ENCODE results near the gene ACTL6B.
A peak's percentile ranks its signal among the peaks of the same experiment; 100 is the strongest.
"Not testable (repeated sequence)": the region's sequence is repeated elsewhere in the genome, so short reads cannot be mapped to it uniquely, and the experiment has no call there.

Gene ACTL6B

DNA sequence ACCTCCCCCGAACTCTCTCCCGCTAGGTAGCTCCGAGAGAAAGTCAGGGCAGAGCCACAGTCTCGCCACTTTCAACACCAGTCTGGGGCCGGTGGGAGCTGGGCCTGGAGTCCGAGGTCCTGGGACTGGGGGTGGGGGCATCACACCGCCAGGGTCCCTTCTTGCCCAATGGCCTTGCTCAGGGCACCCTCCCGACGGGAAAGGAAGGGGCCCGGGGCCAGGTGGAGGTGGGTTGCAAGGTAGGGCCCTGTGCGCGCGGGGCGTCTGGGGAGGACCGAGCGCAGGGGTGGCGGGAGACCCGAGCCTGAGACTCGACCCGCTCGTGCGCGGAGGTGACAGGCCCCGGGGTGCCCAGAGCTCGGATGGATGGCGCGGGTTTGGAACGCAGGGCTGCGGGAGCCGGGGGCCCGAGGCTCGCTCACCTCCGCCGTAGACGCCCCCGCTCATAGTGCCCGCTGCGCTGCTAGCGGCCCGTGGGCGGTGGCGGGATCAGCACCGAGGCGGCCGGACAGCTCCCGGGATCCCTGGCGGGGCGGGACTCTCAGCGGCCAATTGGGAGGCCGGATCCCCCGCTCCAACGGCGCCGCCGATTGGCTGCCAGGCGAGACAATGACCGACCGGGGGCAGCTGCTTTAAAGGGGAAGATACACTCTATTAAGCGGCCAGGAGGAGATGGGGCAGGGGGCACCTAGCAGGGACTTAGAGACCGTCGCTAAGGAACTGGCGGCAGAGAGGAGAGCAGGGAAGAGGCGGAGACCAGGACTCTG is at the start of gene ACTL6B:
TSS of gene ACTL6B (minus strand) at position 541 of the 767 bp plus-strand sequence. CDS start at position 447, 94 bp downstream.
- H3K4me3 ChIP-seq (ENCODE audit: control insufficient read depth, low read depth, low read length) = no peak within 1 kb of the TSS
- no peak for DNase-seq (ENCODE audit: low read depth)
- TF ChIP-seq, protein P1, sequence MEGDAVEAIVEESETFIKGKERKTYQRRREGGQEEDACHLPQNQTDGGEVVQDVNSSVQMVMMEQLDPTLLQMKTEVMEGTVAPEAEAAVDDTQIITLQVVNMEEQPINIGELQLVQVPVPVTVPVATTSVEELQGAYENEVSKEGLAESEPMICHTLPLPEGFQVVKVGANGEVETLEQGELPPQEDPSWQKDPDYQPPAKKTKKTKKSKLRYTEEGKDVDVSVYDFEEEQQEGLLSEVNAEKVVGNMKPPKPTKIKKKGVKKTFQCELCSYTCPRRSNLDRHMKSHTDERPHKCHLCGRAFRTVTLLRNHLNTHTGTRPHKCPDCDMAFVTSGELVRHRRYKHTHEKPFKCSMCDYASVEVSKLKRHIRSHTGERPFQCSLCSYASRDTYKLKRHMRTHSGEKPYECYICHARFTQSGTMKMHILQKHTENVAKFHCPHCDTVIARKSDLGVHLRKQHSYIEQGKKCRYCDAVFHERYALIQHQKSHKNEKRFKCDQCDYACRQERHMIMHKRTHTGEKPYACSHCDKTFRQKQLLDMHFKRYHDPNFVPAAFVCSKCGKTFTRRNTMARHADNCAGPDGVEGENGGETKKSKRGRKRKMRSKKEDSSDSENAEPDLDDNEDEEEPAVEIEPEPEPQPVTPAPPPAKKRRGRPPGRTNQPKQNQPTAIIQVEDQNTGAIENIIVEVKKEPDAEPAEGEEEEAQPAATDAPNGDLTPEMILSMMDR (IDR thresholded peaks at IDR 0.05; ENCODE audit: control insufficient read depth, insufficient read depth, low read depth, low read length, missing control alignments) = no peak

DNA sequence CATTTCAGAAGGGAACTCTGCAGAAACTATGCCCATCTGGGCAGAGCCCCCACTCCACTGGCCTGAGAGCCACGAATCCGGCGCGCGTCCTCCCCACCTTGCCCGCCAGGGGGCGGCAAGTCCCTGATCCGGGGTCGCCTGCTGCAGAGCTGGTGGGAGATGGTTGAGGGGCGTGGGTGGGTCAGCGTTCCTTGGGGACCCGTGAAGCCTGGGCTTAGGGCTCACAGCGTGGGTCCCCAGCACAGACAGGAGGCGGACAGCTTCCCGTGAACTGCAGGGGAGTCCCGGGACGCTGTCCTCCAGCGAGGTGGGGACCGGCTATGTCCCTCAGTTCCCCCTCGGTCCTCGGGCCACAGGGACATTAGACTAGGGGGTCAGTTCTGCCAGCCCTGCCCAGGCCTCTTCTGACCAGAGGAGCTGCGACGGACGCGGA is 49.1 kb upstream of the ACTL6B start:
- no peak for DNase-seq (ENCODE audit: low read depth)
- peak overlapping the region; percentile 63 for H3K4me3 ChIP-seq (ENCODE audit: control insufficient read depth, low read depth, low read length)
- TF ChIP-seq, protein P1 (IDR thresholded peaks at IDR 0.05; ENCODE audit: control insufficient read depth, insufficient read depth, low read depth, low read length, missing control alignments) = peak; percentile 97

DNA sequence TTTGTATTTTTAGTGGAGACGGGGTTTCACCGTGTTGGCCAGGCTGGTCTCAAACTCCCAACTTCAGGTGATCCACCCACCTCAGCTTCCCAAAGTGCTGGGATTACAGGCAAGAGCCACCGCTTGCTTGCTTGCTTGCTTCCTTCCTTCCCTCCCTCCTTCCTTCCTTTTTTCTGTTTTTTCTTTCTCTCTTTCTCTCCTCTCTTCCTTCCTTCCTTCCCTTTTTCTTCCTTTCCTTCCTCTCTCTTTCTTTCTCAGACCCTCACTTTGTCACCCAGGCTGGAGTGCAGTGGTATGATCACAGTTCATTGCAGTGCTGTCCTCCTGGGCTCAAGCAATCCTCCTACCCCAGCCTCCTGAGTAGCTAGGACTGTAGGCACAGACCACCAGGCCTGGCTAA is 44.8 kb upstream of the ACTL6B start:
- DNase-seq (ENCODE audit: low read depth); H3K4me3 ChIP-seq (ENCODE audit: control insufficient read depth, low read depth, low read length): not testable (repeated sequence)

DNA sequence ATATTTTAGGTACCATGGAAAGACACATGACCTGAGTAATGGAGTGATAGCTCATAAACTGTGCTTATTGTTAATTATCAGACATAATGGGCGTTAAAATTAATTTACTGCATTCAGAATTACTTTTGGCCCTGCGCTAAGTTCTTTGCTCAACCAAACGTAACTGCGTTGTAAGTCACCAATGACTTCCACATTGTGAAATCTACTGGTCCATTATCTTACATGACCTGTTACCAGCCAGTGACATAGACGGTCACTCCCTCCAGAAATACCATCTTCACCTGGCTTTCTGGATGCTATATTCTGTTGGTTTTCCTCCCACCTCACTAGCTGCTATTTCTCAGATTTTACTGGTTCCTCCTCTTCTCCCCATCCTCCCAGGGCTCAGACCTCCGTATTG is 42.8 kb upstream of the ACTL6B start:
- TF ChIP-seq, protein P1 (IDR thresholded peaks at IDR 0.05; ENCODE audit: control insufficient read depth, insufficient read depth, low read depth, low read length, missing control alignments) = no peak
- DNase-seq (ENCODE audit: low read depth) = no peak
- no peak overlapping the region for H3K4me3 ChIP-seq (ENCODE audit: control insufficient read depth, low read depth, low read length)

DNA sequence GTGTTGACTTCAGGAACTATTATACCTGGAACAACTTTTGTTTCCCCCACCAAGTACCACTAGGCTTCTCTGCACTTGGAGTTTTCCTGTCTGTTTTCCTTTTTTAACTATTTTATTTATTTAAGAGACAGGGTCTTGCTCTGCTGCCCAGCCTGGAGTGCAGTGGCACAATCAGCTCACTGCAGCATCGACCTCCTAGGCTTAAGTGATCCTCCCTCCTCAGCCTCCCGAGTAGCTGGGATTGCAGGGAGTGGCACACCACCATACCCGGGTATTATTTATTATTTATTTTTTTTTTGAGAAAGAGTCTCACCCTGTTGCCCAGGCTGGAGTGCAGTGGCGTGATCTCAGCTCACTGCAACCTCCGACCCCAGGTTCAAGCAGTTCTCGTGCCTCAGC is 39.9 kb upstream of the ACTL6B start:
- TF ChIP-seq, protein P1 (IDR thresholded peaks at IDR 0.05; ENCODE audit: control insufficient read depth, insufficient read depth, low read depth, low read length, missing control alignments) = no peak
- DNase-seq (ENCODE audit: low read depth) = no peak
- H3K4me3 ChIP-seq (ENCODE audit: control insufficient read depth, low read depth, low read length) = no peak overlapping the region

DNA sequence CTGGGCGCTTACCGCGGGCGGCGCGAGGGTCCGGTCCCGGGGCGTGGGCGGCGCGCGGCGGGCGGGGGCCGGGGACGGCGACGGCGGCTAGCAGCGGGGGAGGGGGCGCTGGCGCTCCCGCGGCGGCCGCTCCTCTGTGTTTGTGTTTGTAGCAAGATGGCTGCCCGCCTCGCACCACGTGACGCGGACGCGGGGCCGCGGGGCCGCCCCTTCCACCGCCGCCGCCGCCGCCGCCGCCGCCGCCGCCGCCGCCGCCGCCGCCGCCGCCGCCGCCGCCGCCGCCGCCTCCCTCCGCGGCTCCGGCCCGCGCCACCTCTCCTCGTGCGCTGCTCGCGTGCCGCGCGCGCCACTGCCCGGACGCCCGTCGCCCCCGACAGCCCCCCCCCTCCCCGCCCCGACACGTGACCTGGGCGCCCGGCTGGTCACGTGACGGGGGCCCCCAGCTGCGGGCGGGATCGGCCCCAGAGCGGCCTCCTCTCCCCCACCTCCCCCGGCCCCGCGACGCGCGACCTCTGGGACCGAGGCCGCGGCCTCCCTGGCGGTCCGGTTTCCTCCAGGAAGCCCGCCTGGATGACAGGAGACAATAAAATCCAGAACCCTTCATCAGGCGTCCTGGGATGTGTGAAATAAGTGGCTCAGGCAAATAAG is 38.0 kb upstream of the ACTL6B start, which contains the start of gene GIGYF1:
TSS of gene GIGYF1 (minus strand) at position 153 of the 648 bp plus-strand sequence. CDS start 6,012 bp downstream, outside the sequence.
- no peak for DNase-seq (ENCODE audit: low read depth)
- H3K4me3 ChIP-seq (ENCODE audit: control insufficient read depth, low read depth, low read length) = peak within 1 kb of the TSS; percentile 72
- TF ChIP-seq, protein P1 (IDR thresholded peaks at IDR 0.05; ENCODE audit: control insufficient read depth, insufficient read depth, low read depth, low read length, missing control alignments) = no peak
